HG03442 (cell line): Measurements from ENCODE around the gene MDFI.

Experiments used
- ATAC-seq: cut with Tn5 transposase; IDR thresholded peaks from one replicate; pipeline ENCODE4 v1.9.1; 2021; ENCODE audit warnings: mild to moderate bottlenecking, moderate library complexity; ENCODE audit not compliant: unreplicated experiment

The MDFI gene

DNA sequence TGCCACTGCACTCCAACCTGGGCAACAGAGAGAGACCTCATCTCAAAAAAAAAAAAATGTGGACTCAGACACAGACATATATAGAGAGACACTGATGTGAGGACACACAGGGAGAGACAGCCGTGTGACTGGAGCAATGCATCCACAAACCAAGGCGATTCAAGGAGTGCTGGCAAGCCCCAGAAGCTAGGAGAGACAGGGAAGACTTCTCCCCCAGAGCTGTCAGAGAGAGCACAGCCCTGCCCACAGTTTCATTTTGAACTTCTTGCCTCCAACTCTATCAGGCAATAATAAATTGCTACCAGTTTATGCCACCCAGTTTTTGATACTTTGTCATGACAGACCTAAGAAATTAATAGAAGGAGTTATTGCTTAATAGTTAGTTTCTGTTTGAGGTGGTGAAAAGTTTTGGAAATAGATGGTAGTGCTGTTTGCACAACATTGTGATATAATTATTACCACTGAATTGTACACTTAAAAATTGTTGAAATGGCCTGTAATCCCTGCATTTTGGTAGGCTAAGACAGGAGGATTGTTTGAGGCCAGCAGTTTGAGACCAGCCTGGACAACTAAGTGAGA lies 5.1 kb upstream of the MDFI start:
- no peak for ATAC-seq

DNA sequence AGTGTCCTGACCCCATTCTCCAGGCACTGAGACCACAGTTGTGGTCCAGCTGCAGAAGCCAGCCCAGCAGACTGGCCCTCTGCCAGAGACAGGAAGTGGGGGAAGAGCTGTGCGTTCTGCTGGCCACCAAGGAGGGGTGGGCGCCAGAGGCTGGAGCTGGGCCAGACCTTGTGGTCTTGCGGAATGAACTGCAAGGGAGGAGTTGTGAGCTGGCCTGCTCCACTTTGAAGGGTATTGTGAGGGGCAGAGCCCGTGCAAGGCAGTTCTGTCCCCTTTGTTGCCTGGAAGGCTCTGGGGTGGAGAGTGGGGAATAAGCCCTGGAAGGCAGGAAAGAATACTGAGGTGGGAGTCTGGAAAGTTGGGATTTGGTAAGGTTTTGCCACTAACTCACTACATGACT lies 3.6 kb upstream of the MDFI start:
- no peak for ATAC-seq

DNA sequence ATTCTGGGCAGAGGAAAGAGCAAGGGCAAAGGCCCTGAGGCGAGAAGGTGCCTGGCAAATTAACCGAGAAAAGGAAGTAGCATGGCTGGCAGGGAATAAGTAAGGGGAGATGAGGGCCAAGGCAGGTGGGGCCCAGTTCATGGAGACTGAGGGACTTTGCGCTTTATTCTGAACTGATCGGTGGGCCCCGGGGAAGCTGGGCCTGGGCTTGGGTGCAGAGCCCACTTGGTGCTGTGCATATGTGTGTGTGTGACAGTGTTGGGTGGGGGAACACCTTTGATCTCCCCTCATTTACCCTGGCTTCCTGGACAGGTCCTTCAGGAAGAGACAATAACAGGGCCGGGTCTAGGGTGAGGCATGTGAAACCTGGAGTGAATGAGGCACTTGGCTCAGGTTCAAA lies 2.9 kb upstream of the MDFI start:
- ATAC-seq = no peak

DNA sequence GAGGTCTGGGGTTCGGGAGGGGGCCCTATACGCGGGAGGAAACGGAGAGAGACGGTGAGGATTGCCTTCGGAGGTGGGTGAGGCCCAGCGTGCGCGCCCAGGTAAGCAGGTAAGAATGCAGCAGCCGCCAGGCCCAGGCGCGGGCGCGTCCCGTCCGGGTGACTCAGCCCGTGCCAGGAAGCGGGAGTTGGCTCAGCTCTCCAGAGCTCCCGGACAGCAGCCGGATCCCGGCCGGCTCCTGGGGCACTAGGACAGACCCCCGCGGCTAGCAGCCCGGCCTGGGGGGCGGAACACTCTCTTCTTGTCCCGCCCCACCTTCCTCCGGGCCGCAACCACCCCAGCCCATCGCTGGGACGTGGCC lies 1.5 kb upstream of the MDFI start:
- ATAC-seq = no peak

DNA sequence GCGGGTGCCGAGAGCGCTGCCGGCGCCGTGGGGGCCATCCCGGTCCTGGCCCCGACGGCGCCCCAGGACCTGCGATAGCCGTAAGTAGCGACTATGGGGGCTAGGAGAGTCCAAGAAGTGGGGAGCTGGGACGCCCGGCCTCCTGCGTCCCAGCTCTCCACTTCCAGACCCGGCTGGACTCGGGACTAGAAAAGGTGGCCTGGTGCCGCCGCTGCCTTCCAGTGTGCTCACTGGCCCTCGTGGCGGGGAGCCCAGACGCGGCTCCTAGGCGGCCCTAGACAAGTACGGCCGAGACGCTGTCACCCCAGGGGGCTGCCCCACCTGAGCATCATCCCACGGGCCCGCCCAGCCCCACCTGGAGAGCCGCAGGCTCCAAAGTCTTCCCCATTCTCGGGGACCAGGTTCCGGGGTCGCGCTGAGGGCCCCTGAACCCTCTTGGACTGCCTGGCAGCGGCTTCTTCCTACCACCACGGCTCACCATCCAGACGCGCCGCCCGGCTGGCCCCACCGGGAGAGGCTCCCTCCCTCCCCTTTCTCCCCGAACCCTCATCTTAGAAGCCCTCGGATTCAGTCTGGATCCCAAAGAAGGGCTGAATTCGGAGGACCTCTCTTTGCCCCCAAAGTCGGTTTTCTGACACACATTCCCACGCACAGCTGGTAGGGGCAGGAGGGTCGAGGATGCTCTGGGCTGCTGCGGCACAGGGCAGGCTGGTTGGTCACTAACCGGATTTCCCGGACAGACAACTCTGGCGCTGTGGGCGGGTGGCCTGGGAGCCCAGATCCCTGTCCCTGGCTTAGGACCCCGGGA lies 870 bp upstream of the MDFI start:
- no peak for ATAC-seq

DNA sequence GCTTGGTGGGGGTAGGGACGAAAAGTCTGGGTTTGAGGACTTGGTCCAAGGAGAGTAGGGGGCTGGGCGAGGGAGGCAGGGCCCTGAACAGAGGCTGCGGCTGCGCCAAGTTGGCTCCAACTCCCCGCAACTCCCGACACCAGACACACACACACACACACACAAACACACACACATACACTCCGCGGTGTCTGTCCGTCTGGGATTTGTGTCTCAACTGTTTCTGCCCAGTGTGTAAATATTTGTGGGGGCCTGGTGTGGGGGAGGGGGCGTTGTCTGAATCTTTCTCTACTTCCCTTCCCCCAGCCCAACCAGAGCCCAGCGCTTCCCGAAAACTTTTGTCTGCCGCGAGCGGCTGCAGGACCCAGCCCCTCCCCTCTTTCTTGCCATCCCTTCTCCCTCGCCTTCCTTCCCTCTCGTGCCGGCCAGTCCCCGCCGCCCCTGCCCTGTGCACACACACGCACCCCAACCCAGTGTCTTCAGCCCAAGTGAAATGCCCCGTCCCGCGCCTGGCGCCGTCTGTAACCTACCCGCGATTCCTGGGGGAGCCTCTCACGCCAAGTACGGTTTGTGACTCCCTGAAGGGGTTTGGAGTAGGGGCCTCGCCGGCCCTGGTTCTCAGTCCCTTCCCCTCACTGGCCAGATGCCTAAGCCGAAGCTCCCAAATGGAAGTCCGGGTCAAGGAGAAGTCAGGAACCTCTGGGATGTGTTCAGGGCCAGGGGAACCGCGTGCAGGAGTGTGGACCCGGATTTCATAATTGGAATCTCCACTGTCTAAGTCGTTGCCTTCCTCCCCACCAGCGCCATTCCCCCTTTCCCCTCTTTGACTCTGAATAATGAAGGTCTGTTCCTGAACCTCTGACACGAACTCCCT lies 904 bp downstream of the MDFI start:
- no peak for ATAC-seq

DNA sequence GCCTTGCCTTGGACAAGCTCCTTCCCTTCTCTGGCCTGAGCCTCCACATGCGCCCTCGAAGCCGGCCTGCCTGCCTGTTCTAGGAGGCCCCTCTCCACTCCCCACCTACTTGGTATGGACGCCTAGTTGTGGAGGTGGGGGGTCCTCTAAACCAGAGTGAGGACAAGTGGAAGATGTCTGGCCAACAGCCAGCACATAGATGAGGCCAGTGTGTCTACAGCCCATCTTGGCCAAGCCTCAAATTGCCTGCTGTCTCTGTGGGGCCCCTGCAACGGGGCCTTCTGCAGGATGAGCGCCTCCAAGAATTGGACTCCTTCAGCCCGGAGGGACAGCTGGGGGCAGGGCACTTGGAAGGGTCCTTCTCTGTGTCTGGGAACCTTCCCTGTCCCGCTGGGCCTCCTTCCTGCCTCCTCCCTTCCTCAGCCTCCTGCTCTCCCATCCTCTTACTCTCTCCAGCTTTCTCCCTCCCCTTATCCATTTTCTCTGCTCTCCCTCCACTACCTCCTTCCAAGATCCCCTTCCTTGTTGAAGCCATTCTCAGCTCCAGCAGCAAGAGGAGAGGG lies 1.6 kb downstream of the MDFI start:
- no peak for ATAC-seq

DNA sequence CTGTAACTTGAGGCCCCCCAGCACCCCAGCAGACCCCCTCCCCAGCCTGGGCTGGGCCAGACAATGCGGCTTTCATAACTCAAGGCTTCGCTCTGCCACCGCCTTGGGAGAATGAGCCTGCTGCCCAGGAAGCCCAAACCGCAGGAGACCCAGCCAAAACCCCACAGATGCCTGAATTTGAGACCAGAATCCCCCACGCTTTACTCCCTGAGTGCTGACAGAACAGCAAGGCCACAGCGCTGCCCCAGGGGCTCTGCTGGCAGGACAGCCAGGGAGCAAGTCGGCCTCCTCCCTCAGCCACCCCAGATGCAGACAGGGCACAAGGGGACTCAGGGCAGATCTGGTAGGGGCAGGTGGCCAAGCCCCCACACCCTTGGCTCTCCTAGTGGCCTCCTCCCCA lies 2.2 kb downstream of the MDFI start:
- ATAC-seq = no peak

DNA sequence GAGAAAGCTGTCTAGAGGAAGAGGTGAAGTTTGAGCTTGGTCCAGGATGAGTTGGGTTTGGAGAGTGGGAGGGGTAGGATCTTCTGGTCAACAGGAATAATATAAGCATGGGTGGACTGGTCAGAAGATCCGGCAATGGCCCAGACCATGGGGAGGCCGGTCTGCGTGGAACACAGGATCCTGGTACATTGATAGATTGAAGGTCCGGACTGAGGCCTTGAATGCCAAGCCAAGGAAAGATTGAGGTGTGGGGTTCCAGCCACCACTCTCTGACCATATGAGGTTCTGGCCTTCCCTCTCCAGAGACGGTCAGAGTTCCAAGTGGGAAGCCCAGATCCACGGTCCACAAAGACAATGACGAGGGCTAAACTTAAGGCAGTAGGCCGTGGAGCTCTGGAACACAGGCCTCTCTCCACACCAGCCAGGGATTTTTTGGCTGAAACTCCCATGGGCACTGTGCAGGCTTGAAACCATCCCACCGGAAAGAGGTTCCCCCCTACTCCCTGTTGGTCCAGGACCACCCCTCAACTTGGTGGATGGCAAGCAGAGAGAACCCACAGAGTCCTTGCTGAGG lies 3.2 kb downstream of the MDFI start:
- ATAC-seq = no peak

DNA sequence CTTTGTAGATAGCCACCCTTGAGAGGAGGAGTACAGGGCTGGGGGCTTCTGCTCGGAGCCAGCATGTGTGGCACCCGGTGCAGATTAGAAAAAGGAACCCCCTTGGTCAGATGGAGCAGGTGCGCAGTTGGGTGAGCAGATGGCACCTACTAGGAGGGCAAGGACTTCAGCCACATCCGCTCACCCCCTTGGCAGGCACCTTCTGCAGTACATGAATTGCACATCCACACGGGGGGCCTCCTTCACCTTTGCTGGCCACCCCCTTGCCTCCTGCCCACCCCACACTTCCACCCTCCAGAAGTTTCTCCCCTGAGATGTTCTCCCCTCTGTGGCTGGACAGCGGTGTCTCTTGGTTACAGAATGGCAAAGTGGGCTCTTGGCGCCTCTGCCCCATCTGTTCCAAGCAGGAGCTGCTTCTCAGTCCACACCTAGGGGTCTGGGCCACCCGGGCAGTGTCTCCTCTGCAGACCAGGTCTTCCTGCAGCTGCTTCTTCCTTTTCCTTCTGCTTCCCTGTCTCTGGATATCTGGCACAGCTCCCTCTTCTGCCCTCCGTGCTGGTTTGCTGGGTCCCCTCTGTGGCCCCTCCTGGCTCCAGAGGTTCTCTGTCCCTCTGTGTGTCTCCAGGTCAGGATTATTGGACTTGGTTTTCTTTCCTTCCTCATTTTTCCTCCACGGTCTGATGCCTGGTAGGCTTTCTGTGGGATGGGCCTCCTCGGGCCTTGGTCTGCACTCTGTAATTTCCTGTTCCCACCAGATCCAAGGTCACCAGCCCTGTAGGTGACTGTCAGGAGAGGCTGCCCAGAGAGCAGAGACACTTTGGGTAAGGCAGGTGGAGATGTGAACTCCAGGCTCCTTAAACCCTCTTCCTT lies 4.1 kb downstream of the MDFI start:
- no peak for ATAC-seq

DNA sequence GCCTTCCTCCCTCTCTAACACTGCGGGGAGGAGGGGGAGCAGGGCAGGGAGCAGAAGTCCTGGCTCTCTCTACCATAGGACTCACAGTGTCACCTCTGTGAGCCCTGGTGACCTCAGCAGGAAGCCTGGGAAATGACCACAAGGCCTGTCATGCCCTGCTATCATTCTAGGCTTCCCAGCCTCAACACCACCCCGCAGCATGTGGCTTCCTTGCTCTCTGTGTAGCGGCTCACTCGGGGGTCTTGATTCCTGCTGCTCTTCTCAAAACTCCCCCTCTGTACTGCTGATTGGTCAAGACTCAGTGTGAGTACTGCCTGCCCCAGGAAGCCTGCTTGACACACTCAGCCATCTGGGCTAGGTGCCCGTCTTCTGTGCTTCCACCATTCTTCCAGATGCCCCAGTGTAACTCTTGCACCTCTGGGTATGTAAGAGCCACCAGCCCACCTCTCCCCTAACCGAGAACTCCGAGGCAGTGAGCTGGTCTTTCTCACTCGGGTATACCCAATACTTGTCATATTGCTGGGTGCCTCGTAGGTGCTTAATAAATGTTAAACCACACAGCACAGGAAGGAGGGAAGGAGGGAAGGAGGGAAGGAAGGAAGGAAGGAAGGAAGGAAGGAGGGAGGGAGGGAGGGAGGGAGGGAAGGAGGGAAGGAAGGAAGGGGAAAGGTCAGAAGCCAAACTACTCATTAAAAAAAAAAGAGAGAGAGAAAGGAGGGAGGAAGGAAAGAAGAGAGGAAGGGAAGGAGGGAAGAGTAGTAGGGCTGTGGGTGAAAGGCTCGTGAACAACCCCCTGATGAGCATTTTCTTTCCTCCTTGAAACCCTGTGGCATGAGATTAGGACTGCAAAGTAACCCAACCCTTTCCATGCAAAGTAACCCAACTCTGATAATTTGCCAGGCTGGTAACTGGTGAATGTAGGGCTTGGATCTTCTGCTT lies 5.0 kb downstream of the MDFI start:
- no peak for ATAC-seq

DNA sequence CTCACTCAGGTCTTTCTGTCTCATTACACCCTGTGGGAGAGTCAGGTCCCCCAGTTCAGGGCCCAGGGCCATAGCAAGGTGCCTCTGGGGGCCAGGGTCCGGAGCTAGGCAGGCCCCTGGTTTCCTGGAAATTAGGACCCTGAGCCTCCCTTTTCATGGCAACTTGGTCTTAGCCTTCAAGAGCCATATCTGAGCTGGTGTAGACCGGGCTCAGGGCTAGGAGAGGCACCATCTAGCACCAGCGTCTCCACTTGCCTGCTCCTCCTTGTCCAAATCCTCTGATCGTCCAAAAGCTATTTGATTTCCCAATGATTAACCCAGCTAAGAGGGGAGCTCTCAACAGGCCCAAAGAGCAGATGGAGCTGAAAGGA lies 5.6 kb downstream of the MDFI start:
- ATAC-seq = no peak

DNA sequence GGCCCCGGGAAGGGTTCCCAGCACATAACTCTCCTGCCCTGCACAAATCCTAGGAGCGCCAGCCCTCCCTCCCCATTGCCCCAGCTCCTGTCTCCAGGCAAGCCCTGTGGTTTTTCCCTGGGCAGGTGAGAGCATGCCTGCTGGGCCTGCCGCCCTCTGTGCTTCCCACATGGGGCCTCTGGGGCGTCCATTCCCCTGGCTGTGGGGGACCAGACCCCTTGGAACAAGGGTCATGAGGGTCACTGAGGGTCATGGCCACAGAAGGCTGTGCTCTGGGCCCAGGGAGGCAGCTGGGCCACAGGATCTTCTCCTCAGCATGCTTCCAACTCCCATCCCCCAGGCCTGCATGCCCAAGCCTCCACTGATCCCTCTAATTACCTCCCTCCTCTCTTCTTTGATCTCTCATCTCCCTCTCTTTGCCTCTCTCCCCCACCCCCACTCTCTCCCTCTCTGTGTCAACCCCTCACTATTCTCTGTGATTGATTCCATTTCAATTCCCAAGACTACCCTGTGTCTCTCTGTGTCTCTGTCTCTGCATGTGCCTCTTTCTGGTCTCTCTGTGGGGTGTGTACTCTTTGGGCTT lies 6.1 kb downstream of the MDFI start:
- ATAC-seq = no peak

DNA sequence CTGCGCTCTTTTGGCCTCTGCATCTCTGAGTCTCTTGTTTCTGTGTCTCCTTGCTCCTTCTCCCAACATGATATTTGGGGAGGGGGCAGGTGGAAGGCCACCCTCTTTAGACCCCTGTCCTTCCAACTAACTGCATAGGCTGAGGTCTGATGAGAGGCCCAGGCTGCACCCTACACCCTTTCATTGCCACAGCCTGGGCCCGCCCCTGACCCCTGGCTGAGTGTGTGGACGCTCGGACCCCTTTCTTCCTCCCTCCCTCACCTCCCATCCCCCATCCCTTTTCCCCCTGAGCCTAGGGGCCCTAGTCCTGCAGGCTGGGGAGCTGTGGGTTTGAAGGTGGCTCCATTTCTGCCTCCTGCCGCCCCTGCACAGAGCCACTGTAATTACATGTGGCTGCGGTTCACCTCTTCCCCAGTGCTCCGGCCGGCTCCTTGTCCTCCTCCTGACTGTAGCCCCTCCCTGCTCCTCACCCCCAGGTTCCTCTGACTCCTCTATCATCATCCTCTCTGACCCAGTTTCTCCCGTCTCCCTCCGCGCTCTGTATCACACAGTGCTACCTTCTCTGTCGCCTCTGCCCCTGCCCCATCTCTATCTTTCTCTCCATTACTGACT lies 6.8 kb downstream of the MDFI start:
- ATAC-seq = no peak

DNA sequence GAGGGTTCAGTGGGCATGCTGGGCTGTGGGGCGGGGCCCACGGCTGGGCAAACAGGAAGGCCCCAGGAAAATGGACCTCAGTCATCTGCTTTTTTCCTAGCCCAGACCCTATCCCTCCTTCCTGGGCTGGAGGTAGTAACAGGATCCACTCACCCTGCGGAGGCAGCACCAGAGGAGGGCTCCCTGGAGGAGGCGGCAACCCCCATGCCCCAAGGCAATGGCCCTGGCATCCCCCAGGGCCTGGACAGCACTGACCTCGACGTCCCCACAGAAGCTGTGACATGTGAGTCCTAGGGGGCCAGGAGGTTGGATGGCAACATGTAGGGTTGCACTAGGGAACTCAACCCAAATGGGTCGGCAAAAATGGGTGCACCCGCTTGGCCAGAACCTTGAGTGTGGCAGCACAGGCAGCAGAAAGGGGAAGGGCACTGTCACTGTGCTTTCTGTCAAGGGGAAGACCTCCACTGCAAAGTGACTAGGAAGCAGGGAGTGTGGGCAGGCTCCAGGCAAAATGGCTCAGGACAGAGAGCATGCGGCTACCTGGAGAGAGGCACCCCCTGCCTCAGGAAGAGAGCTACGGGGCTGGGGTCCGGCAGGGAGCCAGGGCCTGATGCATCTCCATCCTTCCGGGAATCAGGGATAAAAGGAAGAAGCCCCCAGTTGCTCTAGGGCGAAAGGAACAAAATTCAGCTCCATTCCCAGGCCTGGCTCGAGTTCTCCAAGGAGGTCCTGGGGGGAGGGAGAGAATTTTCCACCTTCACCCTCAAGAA lies 7.9 kb downstream of the MDFI start:
- ATAC-seq = no peak

DNA sequence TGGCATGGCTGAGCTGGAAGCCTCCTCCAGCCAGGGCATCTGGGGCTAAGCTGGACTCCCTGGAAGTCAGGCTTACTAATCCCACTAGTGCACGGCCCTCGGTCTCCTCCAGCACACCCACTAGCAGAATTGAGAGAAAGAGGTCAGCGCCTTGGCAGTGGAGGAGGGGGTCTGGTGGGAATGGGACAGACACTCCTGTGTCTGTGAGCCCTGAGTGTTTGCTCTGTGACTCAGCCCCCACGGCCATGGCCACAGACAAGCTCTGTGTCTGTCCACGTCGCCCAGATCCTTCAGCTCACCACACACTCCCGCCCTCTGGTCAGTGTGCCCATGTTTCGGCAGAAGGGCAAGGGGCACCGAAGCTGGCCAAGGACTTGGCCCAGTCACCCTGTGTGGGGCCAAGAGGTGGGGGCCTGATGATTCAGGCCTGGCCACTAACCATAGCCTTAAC lies 8.8 kb downstream of the MDFI start:
- no peak for ATAC-seq

DNA sequence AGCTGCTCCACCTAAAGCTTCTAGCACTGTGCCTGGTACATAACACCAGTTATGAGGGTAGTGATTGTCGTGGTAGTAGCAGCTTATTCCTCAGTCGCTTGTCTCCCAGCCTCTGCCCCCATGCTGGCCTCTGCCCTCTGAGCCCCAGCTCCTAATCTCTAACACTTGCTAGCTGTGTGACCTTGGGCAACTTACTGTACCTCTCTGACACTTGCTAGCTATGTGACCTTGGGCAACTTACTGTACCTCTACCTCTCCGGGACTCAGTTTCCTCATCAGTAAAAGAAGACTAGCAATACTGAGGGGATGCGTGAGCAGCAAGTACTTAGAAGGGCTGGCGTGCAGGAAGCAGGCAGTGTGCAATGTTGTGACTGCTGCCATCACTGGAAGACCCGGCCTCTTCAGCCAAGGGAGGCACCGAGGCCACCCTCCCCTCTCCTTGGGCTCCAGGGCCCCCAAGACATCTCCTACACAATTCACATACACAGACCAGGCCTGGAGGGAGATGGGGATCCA lies 9.9 kb downstream of the MDFI start:
- no peak for ATAC-seq
